KMS-11 (cell line): ENCODE measurements around the gene ACO2.

Experiments
- H2AFZ ChIP-seq: fragments of 200-600 bp; sonication (generic); 2 replicates; pipeline ENCODE4 v1.6.1; 2016; ENCODE audit warnings: antibody characterized with exemption, mixed run types, low read depth
- H3K27ac ChIP-seq: fragments of 200-600 bp; sonication (generic); 2 replicates; pipeline ENCODE4 v1.6.1; 2016; ENCODE audit warnings: mild to moderate bottlenecking, mixed run types
- H3K27me3 ChIP-seq: fragments of 200-600 bp; sonication (generic); 2 replicates; pipeline ENCODE4 v1.6.1; 2017; ENCODE audit warnings: mild to moderate bottlenecking, low read depth, mixed run types, moderate library complexity; ENCODE audit not compliant: insufficient read depth
- H3K36me3 ChIP-seq: fragments of 200-600 bp; sonication (generic); 2 replicates; pipeline ENCODE4 v1.6.1; 2017; ENCODE audit warnings: mild to moderate bottlenecking, mixed run types; ENCODE audit not compliant: insufficient read depth
- H3K4me1 ChIP-seq: fragments of 200-600 bp; sonication (generic); 2 replicates; pipeline ENCODE4 v1.6.1; 2016; ENCODE audit warnings: mild to moderate bottlenecking, low read depth, mixed run types; ENCODE audit not compliant: poor library complexity, severe bottlenecking
- H3K4me2 ChIP-seq: fragments of 200-600 bp; sonication (generic); 2 replicates; pipeline ENCODE4 v1.7.0; 2016; ENCODE audit warnings: mild to moderate bottlenecking, mixed run types
- H3K4me3 ChIP-seq: fragments of 200-600 bp; sonication (generic); IDR thresholded peaks from 2 replicates; pipeline ENCODE4 v1.6.1; 2017; ENCODE audit warnings: low read depth, low read length, mixed read lengths; ENCODE audit not compliant: insufficient read depth
- H3K79me2 ChIP-seq: fragments of 200-600 bp; sonication (generic); 2 replicates; pipeline ENCODE4 v1.6.1; 2016; ENCODE audit warnings: low read depth, mixed run types; ENCODE audit not compliant: insufficient read depth
- H3K9ac ChIP-seq: fragments of 200-600 bp; sonication (generic); 2 replicates; pipeline ENCODE4 v1.6.1; 2016; ENCODE audit warnings: mild to moderate bottlenecking, mixed run types
- H4K20me1 ChIP-seq: fragments of 200-600 bp; sonication (generic); 2 replicates; pipeline ENCODE4 v1.6.1; 2016; ENCODE audit warnings: mild to moderate bottlenecking, mixed run types; ENCODE audit not compliant: insufficient read depth
- TF ChIP-seq, protein P1 (sequence below): fragments of 200-600 bp; sonication (generic); conservative IDR thresholded peaks from 2 replicates; pipeline ENCODE4 v1.6.1; 2017; ENCODE audit warnings: low read depth, mild to moderate bottlenecking, antibody characterized with exemption, low read length, moderate library complexity, mixed read lengths

ACO2 gene

GRCh38 chr22:41561788-41562187 is 92.9 kb downstream of the ACO2 start:
- H3K9ac ChIP-seq: no peak overlapping the region
- H4K20me1 ChIP-seq: no peaks in the 10 kb centered on the region
- no peaks in the 10 kb centered on the region for H3K79me2 ChIP-seq
- TF ChIP-seq, protein P1, sequence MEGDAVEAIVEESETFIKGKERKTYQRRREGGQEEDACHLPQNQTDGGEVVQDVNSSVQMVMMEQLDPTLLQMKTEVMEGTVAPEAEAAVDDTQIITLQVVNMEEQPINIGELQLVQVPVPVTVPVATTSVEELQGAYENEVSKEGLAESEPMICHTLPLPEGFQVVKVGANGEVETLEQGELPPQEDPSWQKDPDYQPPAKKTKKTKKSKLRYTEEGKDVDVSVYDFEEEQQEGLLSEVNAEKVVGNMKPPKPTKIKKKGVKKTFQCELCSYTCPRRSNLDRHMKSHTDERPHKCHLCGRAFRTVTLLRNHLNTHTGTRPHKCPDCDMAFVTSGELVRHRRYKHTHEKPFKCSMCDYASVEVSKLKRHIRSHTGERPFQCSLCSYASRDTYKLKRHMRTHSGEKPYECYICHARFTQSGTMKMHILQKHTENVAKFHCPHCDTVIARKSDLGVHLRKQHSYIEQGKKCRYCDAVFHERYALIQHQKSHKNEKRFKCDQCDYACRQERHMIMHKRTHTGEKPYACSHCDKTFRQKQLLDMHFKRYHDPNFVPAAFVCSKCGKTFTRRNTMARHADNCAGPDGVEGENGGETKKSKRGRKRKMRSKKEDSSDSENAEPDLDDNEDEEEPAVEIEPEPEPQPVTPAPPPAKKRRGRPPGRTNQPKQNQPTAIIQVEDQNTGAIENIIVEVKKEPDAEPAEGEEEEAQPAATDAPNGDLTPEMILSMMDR: no peak
- no peak overlapping the region for H3K27ac ChIP-seq
- peaks cover 31% of the 10 kb centered on the region for H3K4me1 ChIP-seq
- no peak overlapping the region for H3K4me2 ChIP-seq
- no peaks in the 10 kb centered on the region for H3K36me3 ChIP-seq
- no peak overlapping the region for H3K4me3 ChIP-seq
- no peaks in the 10 kb centered on the region for H3K27me3 ChIP-seq
- no peak overlapping the region for H2AFZ ChIP-seq

DNA sequence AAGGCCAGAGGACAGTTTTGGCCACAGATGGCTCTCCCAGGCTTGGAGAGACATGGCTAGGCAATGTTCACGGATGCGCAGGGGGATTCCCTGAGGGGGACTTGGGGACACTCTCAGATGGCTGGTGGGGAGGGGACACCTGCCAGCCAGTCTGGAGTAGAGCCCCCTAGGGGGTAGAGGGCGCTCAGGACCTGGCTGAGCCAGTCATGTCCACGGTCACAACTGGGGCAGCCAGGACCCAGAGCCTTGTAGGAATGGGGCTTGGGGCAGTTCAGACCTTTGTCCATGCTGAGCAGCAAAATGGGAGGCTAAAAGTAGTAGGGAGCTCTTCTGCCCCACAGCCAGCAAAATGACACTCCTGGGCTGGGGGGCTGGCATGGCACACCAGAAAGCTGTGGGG is 93.5 kb downstream of the ACO2 start:
- TF ChIP-seq, protein P1: no peak
- Histone ChIP-seq H3K36me3 (no peaks in the 10 kb centered on the region), H3K27ac (no peak overlapping the region), H3K9ac (no peak overlapping the region), H3K79me2 (no peaks in the 10 kb centered on the region), H3K4me1 (peaks cover 27% of the 10 kb centered on the region), H3K27me3 (no peaks in the 10 kb centered on the region), H3K4me2 (no peak overlapping the region), H2AFZ (no peak overlapping the region), H3K4me3 (no peak overlapping the region), H4K20me1 (no peaks in the 10 kb centered on the region)

GRCh38 chr22:41563051-41563711 is 94.3 kb downstream of the ACO2 start:
- Histone ChIP-seq H4K20me1 (no peaks in the 10 kb centered on the region), H3K36me3 (no peaks in the 10 kb centered on the region), H3K27ac (no peak overlapping the region), H3K79me2 (no peaks in the 10 kb centered on the region), H3K27me3 (no peaks in the 10 kb centered on the region), H3K4me2 (no peak overlapping the region), H2AFZ (no peak overlapping the region), H3K9ac (no peak overlapping the region), H3K4me3 (no peak overlapping the region), H3K4me1 (peaks cover 23% of the 10 kb centered on the region)
- TF ChIP-seq, protein P1: no peak

DNA sequence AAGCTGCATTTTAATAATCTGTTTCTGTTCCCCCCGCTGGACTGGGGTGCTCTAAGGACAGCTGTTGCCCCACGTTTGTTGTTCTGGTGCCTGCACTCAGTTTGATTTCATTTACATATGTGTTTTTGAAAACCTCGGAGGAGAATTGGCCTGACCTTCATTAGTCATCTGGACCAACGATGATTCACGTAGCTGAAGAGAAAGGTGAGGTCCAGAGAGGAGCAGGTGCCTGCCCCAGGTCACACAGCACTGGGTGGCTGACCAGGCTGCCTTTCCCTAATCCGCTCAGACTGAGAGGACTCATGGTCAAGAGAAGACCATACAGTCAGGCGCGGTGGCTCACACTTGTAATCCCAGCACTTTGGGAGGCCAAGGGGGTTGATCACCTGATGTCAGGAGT is 95.6 kb downstream of the ACO2 start:
- TF ChIP-seq, protein P1: no peak
- no peak overlapping the region for H3K27ac ChIP-seq

More for the DNA sequence above, 95.6 kb downstream of the ACO2 start:
- Histone ChIP-seq H3K36me3 (no peaks in the 10 kb centered on the region), H3K4me2 (no peak overlapping the region), H2AFZ (no peak overlapping the region), H3K9ac (no peak overlapping the region), H3K4me1 (peaks cover 23% of the 10 kb centered on the region), H3K79me2 (no peaks in the 10 kb centered on the region), H3K27me3 (no peaks in the 10 kb centered on the region), H4K20me1 (no peaks in the 10 kb centered on the region), H3K4me3 (no peak overlapping the region)
